Retinal pigment epithelial cell (primary cell): ENCODE results near the gene GFM1.

ENCODE experiments used
- DNase-seq: peaks from one replicate; pipeline ENCODE4 v3.0.0-alpha.2; 2010; ENCODE audit warnings: low read depth
- H3K4me3 ChIP-seq: 2 replicates; pipeline ENCODE4 v1.5.1; 2011; ENCODE audit warnings: mild to moderate bottlenecking, low read length, control low read depth, moderate library complexity
- TF ChIP-seq, protein P1 (sequence below): conservative IDR thresholded peaks from 2 replicates; pipeline ENCODE4 v1.5.1; 2011; ENCODE audit warnings: low read depth, low read length, control low read depth, inconsistent platforms

The GFM1 gene

DNA sequence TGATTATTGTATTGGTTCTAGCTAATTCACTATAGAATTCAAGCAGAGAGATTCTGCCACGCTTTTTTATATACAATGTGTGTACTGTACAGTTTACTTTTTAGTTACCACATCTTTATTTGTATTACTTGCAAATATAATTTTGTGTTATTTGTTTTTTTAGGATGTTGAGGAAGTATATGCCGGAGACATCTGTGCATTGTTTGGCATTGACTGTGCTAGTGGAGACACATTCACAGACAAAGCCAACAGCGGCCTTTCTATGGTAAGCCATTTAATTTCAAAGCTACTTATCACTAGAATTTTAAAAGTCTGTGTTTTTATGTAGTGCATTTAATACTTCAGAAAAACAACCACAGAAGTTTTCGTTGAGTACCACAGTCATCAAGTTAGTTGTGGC lies 16.4 kb downstream of the GFM1 start:
- no peak overlapping the region for H3K4me3 ChIP-seq
- DNase-seq: no peak
- TF ChIP-seq, protein P1, sequence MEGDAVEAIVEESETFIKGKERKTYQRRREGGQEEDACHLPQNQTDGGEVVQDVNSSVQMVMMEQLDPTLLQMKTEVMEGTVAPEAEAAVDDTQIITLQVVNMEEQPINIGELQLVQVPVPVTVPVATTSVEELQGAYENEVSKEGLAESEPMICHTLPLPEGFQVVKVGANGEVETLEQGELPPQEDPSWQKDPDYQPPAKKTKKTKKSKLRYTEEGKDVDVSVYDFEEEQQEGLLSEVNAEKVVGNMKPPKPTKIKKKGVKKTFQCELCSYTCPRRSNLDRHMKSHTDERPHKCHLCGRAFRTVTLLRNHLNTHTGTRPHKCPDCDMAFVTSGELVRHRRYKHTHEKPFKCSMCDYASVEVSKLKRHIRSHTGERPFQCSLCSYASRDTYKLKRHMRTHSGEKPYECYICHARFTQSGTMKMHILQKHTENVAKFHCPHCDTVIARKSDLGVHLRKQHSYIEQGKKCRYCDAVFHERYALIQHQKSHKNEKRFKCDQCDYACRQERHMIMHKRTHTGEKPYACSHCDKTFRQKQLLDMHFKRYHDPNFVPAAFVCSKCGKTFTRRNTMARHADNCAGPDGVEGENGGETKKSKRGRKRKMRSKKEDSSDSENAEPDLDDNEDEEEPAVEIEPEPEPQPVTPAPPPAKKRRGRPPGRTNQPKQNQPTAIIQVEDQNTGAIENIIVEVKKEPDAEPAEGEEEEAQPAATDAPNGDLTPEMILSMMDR: no peak

DNA sequence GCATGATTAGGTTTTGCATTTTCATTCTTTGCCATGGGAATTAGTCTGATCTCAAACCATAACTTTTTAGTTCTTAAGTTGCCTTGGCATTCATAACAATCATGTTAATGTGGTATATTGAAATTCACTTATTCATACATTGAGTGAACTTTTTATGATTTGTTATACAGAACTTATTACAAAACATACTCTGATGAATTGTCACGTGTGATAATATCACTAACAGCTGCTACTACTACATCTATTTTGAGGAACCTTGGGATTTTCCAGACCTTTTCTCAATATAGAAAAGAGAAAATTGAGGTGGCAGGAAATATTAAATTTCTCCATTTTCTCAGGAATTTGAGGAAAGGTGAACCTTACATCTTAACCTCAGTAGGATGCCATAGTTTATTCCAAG lies 18.9 kb downstream of the GFM1 start:
- DNase-seq: no peak
- TF ChIP-seq, protein P1: no peak
- H3K4me3 ChIP-seq: no peak overlapping the region

DNA sequence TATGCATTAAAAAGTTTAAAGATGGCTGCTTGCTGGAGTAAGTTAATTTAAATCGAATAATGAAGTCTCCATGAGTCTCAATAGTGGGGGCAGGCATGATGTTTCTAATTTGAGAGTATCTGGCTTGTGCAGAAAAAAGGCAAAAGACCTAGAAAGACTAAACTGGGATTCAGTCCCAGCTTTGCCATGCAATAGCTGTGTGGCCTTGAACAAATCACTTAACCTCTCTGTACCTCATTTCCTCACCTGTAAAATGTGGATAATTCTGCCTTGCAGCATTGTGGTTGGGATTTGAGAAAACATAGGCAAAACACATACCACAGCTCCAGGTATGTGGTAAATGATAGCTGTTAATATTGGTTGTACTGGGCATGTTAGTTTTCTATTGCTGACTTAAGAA lies 19.5 kb downstream of the GFM1 start:
- TF ChIP-seq, protein P1: no peak
- no peak for DNase-seq
- H3K4me3 ChIP-seq: no peak overlapping the region

DNA sequence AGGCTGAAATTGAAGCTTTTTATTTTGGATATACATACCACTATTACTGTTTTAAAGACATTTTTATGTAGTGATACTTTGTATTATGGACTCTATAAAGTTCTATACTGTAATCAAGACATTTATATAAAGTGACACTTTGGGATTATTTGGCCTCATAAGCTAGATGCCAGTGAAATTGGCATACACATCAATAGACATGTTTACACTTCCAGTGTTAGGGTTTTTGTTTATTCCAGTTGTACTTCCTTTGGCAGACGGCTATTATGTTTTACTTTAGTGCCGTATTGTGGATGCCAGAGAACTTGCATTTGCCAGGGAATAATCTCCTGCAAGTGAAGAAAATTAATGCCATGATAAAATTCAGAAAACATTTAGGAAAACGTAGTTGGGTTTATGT lies 22.1 kb downstream of the GFM1 start:
- no peak overlapping the region for H3K4me3 ChIP-seq
- TF ChIP-seq, protein P1: no peak
- DNase-seq: no peak

DNA sequence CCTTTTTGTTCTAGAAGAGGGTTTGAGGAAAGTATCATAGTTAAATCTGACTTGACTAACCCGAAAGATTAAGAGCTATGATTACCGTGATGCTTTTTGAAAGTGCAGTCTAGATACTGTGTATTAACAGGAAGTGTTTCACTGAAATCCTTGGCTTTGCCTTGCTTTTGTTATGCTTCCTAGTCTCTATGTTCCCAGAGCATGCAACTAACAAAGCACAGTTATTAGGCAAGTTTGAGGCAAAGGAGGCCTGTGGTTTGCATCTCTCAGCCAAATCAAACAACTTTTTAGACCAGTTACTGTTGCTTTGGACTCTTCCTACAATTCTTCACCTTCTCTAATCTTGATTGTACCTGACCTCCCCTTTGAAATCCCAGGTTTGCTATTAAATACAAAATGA lies 24.2 kb downstream of the GFM1 start:
- TF ChIP-seq, protein P1: no peak
- DNase-seq: no peak
- H3K4me3 ChIP-seq: no peak overlapping the region

DNA sequence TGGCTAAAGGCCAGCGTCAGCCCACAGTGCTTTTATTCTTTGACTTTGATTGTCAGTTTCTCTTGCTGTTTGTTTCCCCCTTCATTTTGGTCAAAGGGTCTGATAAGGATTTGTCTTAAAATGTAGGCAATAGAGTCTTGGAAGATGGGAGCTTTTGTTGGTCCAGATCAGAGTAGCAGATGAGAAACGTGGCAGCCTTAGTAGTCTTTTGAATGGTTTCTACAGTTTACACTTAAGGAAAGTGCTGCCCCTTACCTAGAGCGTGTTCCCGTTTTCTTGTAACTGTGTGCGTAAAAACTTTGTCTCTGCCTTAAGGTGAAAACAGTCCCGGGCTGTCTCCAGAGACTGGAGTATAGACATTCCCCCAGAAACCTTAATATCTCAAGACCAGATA lies 27.5 kb downstream of the GFM1 start:
- TF ChIP-seq, protein P1: no peak
- H3K4me3 ChIP-seq: peak overlapping the region; percentile 76
- DNase-seq: no peak

DNA sequence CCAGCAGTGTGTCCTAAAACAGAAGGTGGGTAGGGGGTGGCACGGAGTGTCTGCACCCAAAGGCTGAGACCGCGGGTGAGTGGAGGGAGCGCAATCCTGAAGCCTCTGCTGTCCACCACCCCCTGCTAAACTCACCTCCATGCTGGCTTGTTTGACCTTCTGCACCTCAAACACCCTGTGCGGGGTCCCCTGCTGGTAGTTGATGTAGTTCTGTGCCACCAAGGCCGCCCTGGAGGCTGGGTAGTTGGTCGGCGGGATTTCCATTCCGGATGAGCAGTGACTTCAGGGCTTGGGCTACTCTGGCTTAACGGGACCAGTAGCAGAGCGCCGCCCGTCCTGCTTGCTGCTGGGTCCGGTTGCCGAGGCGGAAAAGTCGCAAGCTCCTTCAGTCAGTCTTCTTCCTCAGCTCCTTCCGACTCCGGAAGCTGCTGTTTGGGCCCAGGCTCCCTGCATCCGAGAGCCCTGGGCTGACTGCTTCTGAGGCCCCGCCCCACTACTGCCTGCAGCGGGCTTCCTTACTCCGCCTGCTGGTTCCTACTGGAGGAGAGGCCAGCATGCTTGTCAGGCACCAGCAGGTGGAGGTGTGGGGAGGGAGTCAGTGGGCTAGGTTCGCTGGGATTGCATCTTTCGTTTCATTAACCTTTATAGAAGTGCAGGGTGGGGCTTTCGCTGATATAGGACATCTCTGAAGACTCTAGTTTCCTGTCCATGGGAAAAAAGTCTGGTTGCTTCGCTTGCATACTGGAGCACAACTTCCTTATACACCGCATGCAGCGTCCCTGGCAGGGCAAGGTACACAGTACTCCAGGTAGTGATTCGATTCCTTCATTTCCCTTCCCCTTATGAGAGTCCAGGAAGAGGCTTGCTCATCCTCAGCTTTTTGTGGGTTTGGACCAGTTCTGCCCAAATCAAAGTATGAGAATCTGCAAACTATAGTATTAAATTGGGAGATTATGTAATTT lies 28.2 kb downstream of the GFM1 start, which contains the start of gene LXN:
Gene LXN (minus strand): TSS at position 434 of the 962 bp plus-strand sequence. CDS start 170 bp downstream, at position 264.
- DNase-seq: peak; percentile 59
- peak within 1 kb of the TSS; percentile 76 for H3K4me3 ChIP-seq
- TF ChIP-seq, protein P1: peak; percentile 92
